NCI-H82 (cell line): ENCODE measurements around the gene CBLN4.

ENCODE experiments used
- DNase-seq: peaks from one replicate; lab custom pipeline; 2025; lab: John Stamatoyannopoulos, UW

CBLN4 gene

DNA sequence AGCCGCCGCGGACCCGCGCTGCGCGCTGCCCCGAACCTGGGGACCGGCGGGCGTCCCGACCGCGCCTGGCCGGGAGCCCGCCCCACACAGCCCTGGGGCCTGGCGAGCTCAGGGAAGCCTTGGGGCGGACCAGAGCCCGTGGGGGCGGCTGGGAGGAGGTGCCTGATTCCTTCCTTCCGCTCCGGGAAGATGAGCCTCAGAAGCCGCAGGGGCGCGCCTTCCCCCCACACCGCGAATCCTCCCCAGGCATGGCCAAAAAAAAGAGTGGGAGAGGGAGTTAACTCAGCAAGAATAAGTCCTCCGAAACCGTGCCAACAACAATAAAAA lies at the start of gene CBLN4:
Gene CBLN4 (minus strand): TSS at position 131 of the 327 bp plus-strand sequence. CDS start 1,348 bp downstream, outside the sequence.
- peak; percentile 30 for DNase-seq

DNA sequence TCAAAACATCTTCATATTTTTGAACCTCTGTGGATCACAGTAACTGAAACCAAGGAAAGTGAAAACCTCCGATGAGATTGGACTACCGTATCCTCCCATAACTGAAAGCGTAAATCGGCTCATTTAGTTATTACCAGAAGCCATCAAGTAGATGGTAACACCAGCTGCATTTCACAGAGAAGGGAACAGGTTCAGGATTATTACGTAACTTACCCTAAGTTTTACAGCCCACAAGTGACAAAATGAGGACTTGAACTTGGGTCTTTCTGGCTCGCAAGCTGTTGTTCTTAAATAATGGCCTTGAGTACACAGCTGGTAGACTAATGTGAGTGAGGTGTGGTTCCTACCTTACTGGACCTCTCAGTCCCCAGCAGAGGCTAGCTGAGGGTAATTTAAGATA lies 37.9 kb upstream of the CBLN4 start:
- DNase-seq = no peak

DNA sequence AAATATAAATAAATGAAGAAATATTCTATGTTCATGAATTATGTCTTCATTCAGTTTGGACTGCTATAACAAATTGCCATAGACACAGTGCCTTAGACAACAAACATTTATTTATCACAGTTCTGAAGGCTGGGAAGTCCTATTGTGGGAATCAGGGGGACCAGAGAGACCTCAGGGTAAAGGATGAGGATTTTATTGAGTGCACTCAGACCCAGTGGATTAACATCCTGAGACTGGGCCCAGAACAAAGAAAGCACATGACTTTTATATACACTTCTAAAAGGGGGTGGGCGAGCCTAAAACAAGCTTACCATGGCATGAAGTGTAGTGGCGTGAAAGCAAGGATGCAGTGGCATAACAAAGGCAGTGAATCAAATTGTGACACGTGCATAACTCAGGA lies 26.9 kb upstream of the CBLN4 start:
- no peak for DNase-seq

DNA sequence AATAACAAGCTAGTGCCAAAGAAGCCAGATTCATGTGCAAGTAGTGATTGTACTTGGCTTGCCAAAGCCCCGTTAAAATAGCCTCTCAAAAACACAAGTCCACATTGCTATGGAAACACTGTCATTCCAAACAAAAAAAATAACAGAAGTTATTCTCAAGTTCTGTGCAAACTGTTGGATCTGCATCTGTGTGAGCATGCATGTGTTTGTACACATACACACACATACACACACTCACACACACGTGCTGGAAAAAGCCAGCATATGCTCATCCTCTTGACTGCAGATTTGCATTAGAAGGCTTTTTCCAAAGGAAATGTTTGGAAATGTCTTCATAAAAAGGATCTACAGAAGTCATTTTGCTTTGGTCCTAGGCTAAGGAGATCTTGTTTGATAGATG lies 13.4 kb upstream of the CBLN4 start:
- DNase-seq = no peak

DNA sequence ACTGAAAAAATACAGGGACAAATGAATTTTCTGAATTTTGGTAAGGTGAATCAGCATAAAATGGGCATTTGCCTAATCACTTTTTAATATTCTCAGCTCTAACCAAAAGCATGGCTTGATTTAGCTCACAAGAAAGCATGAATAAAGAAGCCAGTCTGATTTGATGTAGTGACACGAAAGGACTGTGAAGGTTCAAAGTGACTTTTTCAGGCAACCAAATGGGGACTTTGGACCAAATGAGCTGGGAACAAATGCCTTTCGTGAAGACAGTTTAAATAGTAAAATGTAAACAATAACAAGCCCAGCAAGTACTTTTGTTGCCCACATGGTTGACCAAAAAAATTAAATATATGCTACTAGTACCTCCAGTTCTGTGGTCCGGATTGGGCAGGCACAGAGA lies 12.9 kb upstream of the CBLN4 start:
- DNase-seq = no peak

DNA sequence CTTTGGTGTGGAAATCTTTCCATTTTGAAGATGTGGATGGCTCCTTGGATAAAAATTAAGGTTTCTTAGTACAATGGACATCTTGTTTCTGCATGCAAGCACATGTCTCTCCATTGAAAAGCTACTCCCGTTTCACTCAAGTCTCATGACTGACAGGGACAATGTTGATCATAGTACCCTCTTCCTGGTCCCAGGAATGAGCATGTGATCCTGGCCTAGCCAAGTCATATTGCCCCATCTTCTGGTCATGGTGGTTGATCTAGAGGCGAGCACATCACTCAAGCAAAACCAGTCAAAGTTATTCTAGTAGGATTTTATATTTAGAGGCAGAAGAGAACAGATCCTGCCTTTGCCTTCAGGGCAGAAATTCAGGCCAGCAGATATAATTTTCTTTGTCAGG lies 12.2 kb upstream of the CBLN4 start:
- DNase-seq = no peak

DNA sequence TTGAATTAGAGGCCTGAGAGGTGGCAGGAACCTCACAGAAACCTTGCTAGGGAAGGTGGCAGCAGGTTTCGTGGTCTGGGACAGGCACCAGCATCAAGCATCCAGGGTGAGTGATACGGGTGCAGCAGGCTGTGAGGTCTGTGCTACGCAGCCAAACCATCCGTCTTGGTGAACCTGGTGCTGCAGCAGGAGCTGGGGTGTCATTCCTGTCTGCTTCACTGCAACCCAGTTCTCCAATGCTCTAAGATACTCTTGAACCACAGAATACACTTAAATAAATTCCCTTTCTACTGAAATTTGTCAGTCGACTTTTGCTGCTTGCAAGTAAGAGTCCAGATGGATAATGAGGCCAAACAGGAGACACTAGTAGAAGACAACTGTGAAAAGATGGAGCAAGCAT lies 9.7 kb upstream of the CBLN4 start:
- DNase-seq = no peak

DNA sequence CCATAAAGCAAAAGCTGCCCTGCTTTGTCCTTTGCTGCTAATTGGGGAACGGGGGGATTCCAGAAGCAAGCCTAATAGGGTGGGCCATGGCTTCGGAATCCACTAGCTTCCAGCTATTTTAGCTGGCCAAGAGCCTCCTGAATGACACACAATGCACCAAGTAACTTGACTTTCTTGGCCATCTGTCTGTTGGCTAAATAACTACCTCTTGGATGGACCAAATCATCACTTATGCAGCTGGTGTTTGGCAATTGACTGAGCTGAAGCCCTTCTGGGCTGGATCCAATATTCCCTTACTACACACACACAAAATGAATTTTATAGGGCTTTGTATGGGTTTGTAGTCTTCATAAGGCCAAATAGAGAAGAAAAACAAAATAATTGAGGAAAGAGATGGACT lies 8.8 kb upstream of the CBLN4 start:
- DNase-seq = no peak

DNA sequence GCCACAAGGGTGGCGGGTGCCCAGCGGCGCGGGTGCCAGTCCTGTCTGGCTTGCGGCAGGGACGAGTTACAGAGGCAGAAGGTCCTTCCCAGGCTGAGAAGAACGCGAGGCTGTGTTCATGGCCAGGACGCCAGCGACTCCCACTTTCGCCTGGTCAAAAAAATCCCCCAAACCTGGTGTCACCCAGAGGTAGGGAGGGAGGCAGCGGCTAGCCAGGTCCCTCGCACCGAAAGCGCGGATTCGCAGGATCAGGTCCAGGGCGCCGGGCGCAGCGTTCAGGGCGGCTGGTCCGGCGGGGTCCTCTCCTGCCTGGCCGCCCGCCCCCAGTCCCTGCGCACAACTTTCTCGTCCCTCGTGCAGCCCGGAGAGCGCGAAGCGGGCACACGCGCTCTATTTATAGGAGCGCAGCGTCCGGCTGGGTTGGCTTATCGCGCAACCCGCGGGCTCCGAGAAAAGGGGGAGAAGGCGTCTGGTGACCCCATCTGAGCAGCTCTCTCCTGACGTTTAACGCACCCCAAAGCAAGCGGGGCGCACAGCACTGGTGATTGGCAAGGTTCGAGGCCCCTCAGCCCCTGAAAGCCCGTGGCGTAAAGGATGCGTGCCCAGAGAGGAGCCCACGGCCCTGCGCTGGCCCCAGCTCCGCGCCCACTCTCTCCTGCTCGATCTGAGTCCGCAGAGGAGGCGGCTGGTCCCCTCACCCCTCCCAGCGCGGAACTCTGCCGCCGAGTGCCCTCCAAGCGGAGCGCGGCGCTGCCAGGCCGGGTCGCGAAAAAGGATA lies 519 bp downstream of the CBLN4 start:
- DNase-seq = peak; percentile 30

DNA sequence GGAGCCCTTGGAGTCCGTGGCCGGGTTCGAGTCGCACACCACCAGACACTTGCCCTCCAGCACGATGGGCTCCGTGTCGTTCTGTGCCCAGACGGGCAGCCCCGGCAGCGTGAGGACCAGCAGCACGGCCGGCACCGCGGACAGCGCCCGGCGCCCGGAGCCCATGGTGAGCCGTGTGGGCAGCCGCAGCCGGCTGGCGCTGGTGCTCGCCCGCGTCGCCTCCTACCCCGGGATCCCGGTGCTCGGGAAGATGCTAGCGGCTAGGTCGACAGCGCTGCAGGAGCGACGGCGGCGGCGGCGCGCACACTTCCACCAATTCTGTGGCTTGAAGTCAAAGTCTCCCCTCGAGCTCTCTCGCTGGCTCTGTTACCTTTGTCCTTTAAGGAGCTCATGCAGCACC lies 1.3 kb downstream of the CBLN4 start:
- DNase-seq = peak; percentile 34

DNA sequence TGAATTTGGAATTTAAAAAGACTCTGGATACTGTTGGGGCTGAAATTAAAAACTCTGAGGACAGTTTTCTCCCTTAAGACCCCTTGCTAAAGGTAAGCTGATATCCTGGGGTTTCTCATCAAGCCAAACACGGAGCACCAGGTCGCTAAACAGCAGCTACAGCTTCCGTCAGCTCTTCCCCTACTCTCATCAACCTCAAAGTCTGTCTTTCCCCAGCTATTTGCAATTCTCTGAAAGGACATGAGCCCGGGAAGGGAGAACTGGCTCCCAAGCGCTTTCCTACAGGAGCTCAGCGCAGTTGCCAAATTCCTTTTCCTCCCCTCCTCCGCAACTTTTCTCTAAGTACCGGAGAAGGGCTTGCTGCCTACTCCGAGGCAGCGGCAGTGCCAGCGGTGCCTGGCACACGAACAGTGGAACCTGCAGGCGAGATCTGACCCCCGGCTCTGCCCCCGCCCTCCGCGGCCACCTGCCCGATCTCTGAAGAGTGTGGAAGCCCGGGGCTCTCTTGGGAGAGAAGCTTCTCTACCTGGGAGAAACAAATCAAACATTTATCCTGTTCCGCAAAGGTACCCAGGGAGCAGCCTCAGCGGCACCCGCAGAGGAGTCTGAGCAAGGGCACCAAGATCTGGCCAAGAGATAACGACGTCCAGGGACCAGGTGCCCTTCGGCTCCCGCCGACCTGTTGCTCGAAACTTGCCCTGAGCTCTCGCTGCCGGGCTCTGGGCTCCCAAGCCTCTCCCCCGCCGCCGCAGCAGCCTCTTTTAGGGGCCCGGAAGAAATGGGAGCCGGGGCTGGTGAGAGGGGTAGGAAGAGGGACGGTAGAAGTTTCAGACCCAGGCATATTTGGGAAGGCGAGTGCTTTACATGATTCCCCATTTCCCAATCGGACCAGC lies 2.2 kb downstream of the CBLN4 start:
- no peak for DNase-seq

DNA sequence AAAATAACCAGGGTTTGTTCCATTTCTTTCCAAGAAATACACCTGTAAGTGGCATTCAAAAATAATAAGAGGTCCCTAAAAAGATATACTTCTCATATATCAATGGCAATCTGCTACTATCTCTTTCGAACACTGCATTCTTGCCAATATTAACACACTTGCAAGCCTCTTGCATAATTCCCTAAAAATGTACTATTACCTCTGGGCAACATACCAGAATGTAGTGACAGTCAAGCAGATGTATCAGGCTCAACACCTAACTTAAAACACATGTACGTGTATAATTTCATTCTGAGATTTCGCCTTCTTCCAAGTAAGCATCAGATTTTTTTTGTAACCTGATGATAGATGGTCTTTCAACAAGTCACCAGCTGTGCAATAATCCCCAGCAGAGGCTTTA lies 3.4 kb downstream of the CBLN4 start:
- peak; percentile 40 for DNase-seq

DNA sequence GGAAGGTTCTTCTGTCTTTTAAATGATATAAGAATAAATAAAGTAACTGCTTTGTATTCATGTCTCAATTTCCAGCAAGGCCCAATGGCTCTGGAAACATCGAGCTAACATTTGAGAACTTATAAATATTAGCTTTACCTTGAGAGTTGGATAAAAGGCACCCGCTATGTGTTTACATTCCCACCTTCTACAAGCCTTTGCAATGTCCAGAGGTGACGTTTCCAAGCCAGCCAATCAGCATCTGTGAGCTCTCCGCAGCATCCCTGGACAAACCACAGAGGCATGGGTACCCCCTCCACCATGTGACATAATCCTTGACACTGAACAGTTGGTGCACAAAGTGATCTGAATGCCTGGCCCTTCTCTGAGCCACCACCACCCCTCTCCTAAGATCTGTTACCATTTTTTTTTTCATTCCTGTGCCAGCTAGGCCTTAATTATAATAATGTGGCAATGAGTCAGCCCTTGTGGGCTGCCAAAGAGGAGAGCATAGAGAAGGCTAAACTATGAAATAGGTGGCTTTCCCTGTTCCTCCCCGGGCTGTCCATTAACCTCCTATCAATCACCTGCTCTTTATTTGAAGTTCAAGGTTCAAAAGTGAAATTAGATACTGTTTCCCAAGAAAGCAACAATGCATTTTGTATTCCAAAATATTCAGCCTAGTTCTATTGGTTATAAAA lies 4.1 kb downstream of the CBLN4 start:
- peak; percentile 60 for DNase-seq

DNA sequence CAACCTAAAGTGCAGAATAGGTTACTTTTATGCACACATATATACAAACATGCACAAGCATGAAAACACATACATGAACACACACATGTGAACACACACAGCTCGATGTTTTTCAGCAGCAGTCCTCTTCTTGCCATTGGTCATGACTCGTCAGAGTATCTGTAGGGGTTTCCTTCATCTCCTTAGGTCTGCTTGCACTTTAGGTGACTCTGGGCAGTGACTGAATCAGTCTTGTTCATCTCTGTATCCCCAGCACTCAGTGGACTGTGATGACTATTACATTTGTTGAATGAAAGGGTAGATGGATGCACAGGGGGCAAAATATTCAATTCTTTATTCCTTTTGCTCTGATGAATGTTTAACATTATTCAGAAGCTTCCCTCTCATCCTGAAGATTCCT lies 26.8 kb downstream of the CBLN4 start:
- no peak for DNase-seq

DNA sequence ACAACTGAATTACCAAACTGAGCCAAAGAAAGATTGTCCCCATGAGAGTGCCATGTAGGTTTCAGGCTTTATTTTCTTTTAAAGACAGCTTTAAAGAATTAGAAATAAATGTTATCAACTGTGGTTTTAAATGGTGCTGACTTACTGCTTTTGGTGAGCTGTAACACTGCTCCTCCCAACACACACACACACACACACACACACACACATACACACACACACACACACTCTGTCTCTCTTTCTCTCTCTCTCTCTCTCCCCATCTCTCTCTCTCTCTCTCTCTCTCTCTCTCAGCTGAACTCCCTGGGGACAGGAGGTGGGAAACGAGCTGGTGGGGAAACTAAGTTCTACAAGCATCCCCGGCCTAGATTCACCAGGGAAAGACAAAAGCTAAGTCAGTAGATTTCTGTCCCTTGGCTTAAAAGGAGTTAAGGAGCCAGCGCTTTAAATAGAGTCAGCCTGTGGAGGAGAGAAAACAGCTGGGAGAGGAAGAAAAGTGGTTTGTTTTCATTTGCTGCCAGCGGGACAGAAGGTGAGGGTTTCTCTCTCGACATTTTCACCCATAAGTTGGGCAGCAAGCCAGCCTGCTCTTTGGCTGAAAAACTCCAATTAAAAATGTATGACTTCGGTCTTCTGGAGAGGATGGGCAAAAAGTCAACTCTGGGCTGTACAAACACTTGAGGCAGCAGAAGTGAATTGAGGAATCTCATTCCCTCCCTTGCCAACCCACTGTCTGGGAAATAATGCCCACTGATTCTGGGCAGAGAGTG lies 27.4 kb downstream of the CBLN4 start:
- peak; percentile 10 for DNase-seq

DNA sequence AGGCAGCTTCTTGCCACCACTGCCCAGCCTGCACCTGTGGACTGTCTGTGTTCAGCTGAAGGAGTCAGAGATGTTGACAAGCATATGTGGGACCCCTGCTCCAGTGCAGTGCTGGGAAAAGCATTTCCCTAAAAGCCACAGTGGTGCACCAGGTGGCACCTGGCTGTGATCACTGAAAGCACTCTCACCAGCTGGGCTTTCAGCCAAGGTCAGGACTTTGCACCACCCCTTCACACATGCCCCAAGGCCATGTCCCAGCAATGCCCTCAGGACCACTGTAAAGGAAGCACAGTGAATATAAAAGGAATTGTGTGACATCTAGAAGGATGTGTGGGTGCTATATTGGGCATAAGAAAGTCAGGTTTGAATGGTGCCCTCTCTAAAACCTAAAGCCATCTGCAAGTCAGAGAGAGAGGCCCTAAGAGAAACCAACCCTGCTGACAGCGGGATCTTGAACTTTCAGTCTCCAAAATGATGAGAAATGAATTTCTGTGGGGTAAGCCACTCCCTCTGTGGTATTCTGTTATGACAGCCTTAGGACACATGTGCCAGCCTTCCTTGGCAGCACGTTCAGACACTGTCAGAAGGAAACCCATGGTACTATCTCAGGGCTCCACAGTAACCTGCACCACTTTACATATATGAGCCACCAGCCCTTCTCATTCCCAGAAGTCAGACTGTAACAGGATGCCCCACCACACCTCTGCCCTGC lies 30.7 kb downstream of the CBLN4 start:
- DNase-seq = no peak

DNA sequence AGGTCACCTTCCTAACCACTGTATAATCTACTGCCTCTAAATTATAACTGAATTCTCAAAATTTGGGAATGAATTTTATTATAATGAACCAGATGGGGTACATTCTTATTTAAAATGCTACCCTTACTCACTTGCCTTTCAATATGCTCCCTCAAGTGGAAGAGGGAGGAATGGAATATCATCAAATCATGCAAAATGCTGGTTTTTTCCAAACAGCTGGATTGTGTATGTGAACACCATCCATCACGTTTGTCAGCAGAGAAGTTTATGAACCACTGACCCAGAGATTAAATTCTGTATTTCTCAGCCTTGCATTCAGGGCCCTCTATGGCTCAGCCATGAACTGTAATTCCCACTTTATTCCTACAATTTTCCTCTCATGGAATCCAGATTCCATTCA lies 40.5 kb downstream of the CBLN4 start:
- DNase-seq = no peak

DNA sequence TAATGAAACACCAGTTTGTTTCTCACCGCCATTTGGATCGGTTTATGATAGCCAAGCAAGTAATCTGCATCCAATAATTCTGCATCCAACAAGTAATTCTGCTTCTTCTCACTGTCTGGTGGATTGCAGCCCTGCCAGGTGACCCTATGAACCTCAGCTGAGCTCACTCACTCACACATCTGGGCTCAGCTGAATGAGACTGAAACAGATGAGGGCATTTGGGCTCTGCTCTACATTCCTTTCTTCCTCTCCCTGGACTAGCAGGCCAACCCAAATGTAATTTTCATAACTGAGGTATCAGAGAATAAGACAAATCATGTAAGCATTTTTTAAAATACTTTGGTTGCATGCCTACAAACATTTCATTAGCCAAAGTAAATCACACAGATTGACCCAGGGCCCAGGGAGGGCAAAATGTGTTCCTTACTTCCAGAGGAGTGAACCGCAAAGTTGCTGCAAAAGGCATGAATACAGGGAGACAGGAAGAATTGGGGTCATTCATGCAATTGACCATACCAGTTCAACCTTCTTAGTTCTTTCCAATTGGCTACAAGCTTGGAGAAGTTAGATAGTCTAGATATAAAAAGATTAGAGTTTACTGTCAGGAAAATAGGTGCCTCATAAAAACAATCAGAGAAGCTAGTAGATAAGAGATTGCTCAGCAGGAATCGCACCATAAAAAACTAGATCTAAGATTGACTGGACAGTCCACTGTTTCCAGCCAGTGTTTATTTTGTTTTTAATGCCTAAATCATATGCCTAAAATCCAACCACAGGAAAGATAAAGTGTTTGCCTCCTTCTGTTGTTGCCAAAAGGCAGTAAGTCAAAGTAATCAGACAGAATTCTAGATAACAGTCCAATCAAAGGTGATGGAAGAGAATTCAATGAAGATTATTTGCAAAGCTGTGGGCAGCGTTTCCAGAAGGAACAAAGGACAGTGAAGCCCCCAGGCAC lies 43.7 kb downstream of the CBLN4 start:
- no peak for DNase-seq

DNA sequence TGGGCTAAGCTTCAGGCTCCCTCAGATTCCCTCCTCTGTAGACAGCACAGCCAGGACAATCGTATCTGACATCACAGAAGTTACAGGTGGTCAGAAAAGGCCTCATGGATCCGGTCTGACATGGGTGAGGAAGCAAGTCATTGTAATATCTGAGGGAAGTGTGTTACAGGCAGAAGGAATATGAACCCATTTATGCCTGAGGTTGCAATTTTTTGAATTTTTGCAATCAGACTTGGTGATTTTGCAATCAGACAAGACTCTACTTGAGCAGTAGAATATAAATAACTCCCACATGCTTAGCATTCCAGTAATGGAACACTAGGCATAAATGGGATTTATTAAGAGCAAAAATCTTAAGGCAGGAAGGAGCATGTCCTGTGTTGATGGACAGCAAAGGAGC lies 52.1 kb downstream of the CBLN4 start:
- no peak for DNase-seq

DNA sequence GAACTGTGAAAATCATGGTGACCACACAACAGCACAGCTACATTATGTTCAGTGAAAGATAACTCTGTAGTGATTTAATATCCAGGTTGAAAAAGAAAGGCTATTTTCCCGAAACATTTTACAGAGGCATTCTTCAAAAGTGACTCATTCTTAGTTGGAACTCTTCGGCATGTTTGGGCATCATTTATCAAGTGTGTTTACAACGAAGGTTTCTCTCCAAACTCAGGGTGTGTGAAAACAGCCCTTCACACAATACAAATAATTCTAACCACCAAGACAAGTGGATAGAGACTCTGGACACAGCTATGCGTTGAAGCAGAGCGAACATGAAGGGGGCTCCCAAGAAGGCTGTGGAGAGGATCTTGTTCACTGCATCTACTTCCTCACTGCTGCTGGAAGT lies 57.6 kb downstream of the CBLN4 start:
- no peak for DNase-seq
